AG09319 (cell line): Measurements from ENCODE around the gene OR5L2.
"Not testable (repeated sequence)": the region's sequence is repeated elsewhere in the genome, so short reads cannot be mapped to it uniquely, and the experiment has no call there.

Source experiments
- DNase-seq: peaks from one replicate; pipeline ENCODE4 v3.0.0-alpha.2; 2010; ENCODE audit warnings: low read depth; ENCODE audit errors: extremely low read depth
- TF ChIP-seq, protein P1 (sequence below): IDR thresholded peaks from 2 replicates; pipeline ENCODE4 v1.5.1; 2011; ENCODE audit warnings: low read depth, mild to moderate bottlenecking, inconsistent platforms, low read length, moderate library complexity

OR5L2 gene

DNA sequence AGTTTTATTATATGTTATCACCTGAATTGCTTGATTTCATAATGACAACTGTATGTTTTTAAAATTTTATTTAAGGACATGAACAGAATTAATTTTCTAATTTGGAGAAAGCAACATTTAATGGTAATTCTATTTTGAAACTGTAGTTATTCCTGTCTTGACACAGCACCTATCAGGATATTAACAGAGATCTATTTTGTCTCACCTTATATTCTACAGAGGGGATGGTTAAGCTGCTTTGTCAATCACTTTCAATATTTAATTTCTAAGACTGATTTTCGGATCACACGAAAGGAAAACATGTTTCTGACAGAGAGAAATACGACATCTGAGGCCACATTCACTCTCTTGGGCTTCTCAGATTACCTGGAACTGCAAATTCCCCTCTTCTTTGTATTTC lies 11.4 kb downstream of the OR5L2 start, which contains the start of gene OR5D16:
TSS of gene OR5D16 (plus strand) at position 301 of the 400 bp plus-strand sequence. CDS start at position 301, 0 bp downstream.
- DNase-seq: no peak
- TF ChIP-seq, protein P1, sequence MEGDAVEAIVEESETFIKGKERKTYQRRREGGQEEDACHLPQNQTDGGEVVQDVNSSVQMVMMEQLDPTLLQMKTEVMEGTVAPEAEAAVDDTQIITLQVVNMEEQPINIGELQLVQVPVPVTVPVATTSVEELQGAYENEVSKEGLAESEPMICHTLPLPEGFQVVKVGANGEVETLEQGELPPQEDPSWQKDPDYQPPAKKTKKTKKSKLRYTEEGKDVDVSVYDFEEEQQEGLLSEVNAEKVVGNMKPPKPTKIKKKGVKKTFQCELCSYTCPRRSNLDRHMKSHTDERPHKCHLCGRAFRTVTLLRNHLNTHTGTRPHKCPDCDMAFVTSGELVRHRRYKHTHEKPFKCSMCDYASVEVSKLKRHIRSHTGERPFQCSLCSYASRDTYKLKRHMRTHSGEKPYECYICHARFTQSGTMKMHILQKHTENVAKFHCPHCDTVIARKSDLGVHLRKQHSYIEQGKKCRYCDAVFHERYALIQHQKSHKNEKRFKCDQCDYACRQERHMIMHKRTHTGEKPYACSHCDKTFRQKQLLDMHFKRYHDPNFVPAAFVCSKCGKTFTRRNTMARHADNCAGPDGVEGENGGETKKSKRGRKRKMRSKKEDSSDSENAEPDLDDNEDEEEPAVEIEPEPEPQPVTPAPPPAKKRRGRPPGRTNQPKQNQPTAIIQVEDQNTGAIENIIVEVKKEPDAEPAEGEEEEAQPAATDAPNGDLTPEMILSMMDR: no peak

DNA sequence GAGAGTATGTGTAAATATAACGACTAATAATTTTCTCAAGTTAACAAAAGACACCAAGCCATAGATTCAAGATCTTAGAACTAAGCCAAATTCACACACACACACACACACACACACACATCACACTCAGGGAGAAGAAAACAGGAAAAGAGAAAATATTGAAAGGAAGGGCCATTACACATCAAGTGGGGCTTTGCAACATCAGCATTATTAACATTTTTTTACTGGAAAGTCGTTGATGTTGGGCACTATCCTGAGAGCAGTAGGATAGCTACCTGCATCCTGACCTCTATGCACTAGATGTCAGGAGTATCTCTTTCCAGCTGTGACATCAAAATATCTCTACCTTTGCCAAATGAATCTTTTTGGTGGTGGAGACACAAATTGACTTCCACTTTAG lies 20.4 kb downstream of the OR5L2 start:
- DNase-seq: no peak
- TF ChIP-seq, protein P1: no peak

DNA sequence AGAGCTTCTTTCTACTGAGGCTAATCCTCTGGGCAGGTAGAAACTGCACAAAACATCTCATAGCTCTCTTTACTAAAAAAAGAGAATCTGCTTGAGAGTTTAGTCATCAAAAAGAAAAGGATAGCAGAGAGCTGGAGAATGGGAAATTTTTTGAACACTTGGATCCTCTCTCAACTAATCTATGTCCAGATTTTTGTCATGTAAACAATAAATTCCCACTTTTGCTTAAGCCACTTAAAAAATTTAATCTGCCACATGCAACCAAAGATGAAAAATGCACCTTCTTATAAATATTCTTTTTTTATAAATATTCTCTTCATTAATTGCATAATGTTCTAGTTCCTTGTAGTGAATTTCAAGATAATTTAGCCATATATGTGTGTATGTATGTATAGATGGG lies 22.0 kb downstream of the OR5L2 start:
- TF ChIP-seq, protein P1: no peak
- DNase-seq: no peak

DNA sequence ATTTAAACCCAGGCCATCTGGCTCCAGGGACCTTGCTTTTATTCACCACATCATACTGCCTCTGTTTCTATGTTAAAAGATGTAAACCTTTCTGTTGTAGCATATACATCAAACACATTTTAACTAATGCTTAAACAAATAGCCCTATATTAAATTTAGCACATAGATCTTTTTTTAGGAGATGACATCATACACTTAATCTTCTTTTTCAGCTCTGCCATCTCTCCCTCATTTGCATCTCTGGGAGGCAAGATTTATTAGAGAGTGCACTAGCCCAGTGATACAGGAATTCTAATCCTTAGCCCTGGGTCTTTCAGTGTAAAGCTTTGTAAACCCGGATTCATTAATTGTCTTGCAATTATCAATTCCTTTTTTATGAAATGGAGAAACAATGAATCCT lies 25.1 kb downstream of the OR5L2 start:
- TF ChIP-seq, protein P1: no peak
- no peak for DNase-seq

DNA sequence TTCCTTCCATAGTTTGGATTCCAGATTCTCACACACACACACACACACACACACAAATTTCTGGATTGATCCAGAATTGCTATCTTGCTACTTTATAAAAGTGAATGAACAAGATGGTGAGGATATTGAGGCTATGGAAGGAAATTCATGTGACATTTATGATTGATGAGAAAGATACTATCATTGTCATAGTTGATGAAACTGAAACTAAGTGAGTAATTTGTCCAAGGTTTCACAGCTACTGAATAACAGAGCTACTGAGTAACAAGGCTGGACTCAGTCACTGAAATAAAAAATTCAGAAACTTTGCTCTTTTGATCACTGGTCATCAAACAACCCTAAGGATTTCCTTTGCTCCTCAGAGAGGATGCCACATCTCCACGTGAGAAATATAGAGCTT lies 27.7 kb downstream of the OR5L2 start:
- TF ChIP-seq, protein P1: no peak
- no peak for DNase-seq

DNA sequence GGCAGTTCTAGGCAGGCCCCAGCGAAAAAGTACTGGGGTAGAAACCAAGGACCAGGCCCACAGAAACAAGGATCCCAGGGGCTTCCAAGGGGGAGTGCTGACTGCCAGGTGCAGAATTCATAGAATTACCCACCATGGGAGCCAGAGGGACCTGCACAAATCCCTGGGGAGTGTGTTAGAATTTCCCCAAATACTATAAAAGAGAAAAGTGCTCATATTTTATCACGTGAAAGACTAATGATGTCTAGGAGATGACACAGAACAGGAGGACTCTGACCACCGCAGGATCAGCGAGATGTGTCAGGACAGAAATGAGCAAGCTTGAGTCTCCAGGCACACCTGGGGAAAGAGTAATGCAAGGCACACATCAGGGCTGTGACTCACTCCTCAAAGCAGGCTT lies 40.3 kb downstream of the OR5L2 start:
- DNase-seq: not testable (repeated sequence)

DNA sequence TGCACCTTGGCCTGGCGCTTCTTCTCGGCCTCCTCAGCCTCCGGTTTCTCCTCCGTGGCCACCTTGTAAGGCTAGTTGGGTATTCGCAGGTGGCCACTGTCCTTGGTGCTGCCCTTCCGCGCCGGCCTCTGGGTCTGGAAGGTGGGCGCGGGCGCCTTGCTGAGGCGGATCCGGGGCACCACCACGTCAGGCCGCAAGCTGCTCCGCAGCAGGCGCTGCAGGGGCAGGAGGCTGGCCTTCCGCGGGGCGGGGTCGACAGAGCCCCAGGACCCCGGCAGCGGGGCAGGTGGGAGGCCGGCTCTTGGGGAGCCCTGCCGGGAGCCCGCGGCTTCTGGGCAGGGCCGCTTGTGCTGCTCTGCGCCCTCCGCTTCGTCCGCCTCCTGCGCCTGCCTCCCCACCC lies 45.7 kb downstream of the OR5L2 start:
- DNase-seq: not testable (repeated sequence)

DNA sequence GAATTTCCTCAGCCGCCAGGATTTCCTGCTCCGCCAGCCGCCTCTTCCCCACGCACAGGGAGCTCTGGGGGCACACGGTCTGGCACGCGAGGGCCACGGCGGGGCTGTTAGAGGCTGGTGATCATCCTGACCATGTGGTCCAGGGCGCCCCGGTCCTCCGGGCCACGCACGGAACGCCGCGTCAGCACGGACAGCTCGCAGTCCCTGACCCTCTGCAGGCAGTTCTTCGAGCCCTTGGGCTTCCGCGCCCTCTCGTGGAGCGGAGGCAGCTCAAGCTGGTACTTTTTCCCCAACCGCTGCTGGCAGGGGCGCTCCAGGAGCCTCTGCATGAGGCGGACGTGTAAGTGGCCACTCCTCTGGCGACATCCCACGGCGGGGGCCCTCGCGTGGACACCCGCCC lies 46.1 kb downstream of the OR5L2 start:
- not testable (repeated sequence) for DNase-seq
